SK-N-SH (cell line): ENCODE measurements around the gene SMKR1.

Experiments
- EP300 ChIP-seq, 2 experiments: IDR thresholded peaks; 2 replicates each; pipeline versions ENCODE4 v1.4.0 to v1.6.1; 2012; ENCODE audit warnings: borderline replicate concordance in 1 of 2, low read depth in 1 of 2, low read length in 1 of 2
- SMC3 ChIP-seq: IDR thresholded peaks from 2 replicates; pipeline ENCODE4 v1.6.1; 2012; ENCODE audit warnings: low read depth, low read length, improper control_type of control experiment
- TF ChIP-seq, protein P1 (sequence below): fragments of 200-600 bp; sonication (generic); IDR thresholded peaks from 2 replicates; pipeline ENCODE4 v1.6.1; 2017; ENCODE audit warnings: antibody characterized with exemption, mild to moderate bottlenecking, moderate library complexity
- TF ChIP-seq, protein P2 (sequence below): IDR thresholded peaks from 2 replicates; pipeline ENCODE4; 2012

DNA sequence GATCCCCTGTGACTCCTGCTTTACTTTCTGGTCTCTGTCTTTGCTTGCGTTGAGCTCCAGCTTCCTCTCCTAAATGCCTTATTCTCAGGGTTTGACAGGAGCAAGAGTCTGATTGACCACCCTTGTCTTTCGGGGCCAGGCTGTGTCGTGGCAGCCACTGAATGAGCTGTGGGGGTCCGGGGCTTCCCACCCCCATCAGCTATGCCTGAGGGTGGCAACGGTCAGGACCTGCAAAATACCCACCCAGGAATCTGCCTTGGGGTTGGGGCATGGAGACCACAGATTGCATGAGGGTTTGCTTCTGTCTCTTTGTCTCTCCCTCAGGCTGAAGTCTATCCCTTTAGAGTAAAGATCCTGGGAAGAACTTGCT lies 20.6 kb downstream of the SMKR1 start:
- TF ChIP-seq, protein P1, sequence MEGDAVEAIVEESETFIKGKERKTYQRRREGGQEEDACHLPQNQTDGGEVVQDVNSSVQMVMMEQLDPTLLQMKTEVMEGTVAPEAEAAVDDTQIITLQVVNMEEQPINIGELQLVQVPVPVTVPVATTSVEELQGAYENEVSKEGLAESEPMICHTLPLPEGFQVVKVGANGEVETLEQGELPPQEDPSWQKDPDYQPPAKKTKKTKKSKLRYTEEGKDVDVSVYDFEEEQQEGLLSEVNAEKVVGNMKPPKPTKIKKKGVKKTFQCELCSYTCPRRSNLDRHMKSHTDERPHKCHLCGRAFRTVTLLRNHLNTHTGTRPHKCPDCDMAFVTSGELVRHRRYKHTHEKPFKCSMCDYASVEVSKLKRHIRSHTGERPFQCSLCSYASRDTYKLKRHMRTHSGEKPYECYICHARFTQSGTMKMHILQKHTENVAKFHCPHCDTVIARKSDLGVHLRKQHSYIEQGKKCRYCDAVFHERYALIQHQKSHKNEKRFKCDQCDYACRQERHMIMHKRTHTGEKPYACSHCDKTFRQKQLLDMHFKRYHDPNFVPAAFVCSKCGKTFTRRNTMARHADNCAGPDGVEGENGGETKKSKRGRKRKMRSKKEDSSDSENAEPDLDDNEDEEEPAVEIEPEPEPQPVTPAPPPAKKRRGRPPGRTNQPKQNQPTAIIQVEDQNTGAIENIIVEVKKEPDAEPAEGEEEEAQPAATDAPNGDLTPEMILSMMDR, result no peak
- TF ChIP-seq EP300 (IDR thresholded peaks at IDR 0.05; ENCODE audit: borderline replicate concordance in 1 of 2, low read depth in 1 of 2, low read length in 1 of 2) (no peak), SMC3 (no peak)
- TF ChIP-seq, protein P2, sequence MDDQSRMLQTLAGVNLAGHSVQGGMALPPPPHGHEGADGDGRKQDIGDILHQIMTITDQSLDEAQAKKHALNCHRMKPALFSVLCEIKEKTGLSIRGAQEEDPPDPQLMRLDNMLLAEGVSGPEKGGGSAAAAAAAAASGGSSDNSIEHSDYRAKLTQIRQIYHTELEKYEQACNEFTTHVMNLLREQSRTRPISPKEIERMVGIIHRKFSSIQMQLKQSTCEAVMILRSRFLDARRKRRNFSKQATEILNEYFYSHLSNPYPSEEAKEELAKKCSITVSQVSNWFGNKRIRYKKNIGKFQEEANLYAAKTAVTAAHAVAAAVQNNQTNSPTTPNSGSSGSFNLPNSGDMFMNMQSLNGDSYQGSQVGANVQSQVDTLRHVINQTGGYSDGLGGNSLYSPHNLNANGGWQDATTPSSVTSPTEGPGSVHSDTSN, result no peak
